HG03354 (cell line): Measurements from ENCODE around the gene STK32B.

ENCODE experiments used
- ATAC-seq: cut with Tn5 transposase; IDR thresholded peaks from one replicate; pipeline ENCODE4 v1.9.1; 2021; ENCODE audit warnings: mild to moderate bottlenecking; ENCODE audit not compliant: unreplicated experiment, poor library complexity, severe bottlenecking

Gene STK32B

GRCh38 chr4:5526080-5526846, 475.0 kb downstream of the STK32B start:
- ATAC-seq = no peak

- ATAC-seq = no peak
These were observed 475.9 kb downstream of the STK32B start for GRCh38 chr4:5527211-5527610.

- no peak for ATAC-seq
These were observed 476.8 kb downstream of the STK32B start for GRCh38 chr4:5528031-5528436.

- ATAC-seq = no peak
These were observed 480.8 kb downstream of the STK32B start for GRCh38 chr4:5532100-5532499.

- no peak for ATAC-seq
These were observed 488.3 kb downstream of the STK32B start for GRCh38 chr4:5539584-5539983.

GRCh38 chr4:5541169-5541568, 489.9 kb downstream of the STK32B start:
- no peak for ATAC-seq

GRCh38 chr4:5543681-5544080, 492.4 kb downstream of the STK32B start:
- ATAC-seq = no peak

- no peak for ATAC-seq
These were observed 493.5 kb downstream of the STK32B start for GRCh38 chr4:5544762-5545161.

GRCh38 chr4:5545271-5545670, 494.0 kb downstream of the STK32B start:
- no peak for ATAC-seq

GRCh38 chr4:5547651-5548249, 496.5 kb downstream of the STK32B start:
- ATAC-seq = no peak
